HG03439 (cell line): ENCODE results near the gene CFAP90.

Experiments
- ATAC-seq: cut with Tn5 transposase; IDR thresholded peaks from one replicate; pipeline ENCODE4 v1.9.1; 2021; ENCODE audit warnings: mild to moderate bottlenecking, moderate library complexity; ENCODE audit not compliant: unreplicated experiment

The CFAP90 gene

DNA sequence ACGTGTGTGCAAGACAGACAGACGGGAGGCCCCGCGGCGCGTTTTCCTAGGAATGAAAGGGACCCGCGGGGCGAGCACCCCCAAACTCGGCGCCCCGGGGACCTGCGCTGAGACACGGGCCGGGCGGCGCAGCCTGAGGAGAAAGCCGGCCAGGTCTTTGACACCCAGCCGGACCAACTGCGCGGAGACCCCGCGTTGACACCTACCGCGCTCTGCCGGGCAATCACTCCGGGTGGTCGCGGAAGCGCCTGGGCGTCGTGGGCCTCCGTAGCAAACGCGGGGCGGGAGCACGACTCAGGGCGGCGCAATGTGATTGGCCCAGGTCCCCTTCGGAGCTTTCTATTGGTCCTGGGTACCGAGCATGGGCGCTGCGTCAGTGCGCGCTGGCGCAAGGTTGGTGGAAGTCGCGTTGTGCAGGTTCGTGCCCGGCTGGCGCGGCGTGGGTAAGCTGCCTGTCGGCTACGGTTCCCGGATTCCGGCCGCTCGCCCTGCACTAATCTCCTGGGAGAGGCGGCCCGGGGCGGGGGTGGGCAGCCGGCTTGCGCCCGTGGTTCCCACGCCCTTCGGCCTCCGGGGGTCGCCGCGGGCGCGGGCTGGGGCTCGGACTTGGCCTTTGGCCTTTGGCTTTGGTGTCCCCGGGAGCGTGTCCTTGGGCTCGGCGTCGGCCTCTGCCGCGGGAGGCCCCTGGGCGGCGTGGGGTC lies 18.0 kb upstream of the CFAP90 start, which contains the start of the genes FASTKD3 and MTRR:
TSS of gene FASTKD3 (minus strand) at position 259 of the 701 bp plus-strand sequence. CDS start 948 bp downstream, outside the sequence.
TSS of gene MTRR (plus strand) at position 376 of the 701 bp plus-strand sequence. CDS start 1,647 bp downstream, outside the sequence.
- ATAC-seq: peak; percentile 98

DNA sequence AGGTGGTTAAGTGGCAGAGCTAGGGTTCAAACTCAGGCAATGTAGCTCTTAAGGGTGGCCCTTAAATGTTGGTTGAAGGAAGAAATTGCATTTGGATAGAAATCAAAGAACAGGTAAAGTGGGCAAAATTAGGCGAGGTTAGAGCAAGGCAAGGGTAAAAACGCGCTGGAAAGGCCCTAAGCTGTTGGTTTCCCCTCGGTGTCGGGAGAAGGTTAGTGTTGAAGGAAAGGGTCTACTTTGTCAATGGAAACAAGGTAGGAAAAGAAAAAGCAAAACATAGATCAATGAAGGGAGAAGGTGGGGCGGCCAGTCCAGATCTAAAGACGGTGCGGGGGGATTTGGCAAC lies 17.5 kb upstream of the CFAP90 start:
- no peak for ATAC-seq

DNA sequence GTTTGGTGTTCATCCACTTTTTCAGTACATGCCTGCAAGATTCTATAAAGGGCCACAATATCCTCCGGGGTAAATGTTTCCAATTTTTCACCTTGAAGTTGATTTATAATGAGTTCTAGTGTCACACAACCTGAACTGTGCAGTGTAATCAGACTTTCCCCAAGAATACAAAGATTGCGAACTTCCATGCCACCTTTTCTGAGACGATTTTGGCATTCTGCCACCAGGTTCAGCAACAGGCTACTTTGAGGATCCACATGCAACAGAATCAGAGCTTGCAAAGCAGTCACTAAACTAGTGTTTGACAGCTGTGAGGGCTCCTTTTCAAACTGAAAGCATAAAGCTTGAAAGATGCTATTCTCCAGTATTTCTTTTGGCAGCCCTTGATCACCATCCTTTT lies 16.3 kb upstream of the CFAP90 start:
- no peak for ATAC-seq

DNA sequence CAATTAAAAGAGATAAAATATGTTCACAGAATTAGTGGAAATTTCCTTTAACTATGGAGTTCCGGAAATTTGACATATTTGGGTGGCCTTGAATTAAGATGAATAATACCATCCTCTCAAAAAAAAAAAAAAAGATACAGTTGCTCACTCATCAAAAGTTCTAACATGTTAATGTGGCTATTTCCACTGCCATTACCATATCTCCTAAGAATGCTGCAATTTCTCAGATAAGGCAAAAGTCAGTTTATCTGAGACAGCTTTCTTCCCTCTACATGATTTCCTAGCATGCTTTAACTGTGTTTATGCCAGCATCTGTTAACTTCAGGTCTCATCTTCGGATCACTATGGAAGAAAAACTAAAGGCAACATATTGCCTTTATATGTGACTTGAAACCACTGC lies 15.3 kb upstream of the CFAP90 start:
- no peak for ATAC-seq

DNA sequence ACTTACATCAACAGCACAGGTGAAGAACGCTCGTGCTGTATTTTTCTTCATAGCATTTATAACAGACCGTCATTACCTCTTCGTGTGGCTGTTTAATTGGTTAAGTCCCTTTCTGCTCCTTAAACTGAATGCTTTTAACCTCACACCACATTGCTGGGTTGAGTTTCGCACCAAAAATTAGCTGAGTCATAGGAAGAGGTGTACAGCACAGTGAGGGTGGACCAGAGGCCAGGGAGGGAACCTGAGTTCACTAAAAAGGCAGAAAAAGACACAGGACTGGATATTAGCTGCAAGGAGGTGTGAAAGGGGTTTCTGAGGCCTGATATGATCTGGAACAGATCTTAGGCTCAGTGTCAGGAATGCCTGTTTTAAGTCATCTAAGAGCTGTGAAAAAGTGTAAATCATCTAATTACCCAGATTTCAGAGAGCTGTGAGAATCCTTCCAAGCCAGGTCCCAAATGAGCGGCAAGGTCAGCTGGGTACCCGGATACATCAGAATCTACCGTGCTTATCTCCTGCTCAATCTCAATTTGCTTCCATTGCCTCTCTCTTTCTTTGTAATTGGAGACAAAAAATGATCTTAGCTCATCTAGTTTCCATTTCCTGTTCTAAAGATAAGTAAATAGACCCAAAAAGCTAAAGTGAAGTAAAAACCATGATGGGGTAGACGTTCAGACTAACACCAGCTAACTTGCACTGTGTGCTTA lies 7.1 kb upstream of the CFAP90 start:
- ATAC-seq: no peak

DNA sequence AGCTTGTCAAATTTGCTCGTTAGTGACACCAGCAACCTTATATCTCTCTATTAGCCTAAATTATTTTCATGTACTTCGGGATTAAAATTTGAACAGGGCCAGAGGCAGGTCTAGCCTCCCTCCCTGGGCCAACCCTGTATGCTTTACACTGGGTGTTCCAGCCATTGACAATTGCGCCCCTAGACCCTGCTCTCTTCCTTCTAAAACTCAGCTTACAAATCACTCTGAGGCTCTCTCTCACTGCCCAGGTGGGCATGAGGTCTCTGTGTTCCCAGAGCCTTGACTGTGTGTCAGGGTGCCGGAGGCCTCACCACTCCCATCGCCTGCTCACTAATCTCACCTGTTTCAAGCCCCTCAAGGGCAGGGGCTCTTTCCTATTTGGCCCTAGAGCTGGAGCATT lies 6.4 kb upstream of the CFAP90 start:
- no peak for ATAC-seq

DNA sequence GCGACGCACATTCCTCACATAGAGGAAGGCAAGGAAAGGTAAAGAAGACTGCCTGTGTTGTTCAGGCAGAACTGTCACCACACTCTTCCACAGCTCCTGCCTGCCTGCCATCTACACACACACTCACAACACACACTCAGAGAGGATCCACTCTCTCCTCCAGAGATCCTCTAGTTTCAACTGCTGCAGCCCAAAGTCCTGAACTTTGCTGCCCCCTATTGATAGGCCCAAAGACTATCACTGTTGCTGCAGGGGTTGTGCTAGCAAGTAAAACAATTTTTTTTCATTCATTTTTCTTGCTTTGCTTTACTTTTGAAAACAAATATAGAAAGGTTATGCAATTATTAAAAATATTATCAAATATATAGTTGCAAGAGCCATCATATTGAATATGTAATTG lies 5.9 kb upstream of the CFAP90 start:
- ATAC-seq: no peak

DNA sequence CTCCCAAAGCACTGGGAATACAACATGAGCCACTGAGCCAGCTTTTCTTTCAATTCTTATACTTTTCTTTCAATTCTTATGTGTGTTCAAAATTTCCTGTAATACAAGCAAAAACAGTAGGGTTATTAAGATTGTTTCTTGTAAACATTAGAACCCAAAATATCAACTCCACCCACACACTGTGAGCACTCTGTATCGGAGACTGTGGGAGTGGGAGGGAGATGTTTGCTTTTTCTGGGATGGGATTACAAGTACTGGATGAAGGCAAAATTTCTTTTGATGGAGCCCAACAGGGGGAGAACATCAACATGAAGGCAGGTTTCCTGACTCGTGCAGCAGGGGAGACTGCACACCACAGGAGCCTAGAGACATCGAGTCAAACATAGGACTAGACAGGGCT lies 4.7 kb upstream of the CFAP90 start:
- no peak for ATAC-seq

DNA sequence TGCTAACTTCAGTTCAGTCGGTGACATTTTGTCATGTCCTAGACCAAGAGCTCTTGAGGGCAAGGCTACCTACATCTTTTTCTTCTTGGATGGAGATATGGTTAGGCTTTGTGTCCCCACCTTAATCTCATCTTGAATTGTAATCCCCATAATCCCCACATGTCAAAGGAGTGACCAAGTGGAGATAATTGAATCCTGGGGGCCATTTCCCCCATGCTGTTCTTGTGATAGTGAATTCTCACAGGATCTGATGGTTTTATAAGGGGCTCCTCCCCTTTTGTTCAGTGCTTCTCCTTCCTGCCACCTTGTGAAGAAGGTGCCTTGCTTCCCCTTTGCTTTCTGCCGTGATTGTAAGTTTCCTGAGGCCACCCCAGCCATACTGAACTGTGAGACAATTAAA lies 2.1 kb upstream of the CFAP90 start:
- no peak for ATAC-seq

DNA sequence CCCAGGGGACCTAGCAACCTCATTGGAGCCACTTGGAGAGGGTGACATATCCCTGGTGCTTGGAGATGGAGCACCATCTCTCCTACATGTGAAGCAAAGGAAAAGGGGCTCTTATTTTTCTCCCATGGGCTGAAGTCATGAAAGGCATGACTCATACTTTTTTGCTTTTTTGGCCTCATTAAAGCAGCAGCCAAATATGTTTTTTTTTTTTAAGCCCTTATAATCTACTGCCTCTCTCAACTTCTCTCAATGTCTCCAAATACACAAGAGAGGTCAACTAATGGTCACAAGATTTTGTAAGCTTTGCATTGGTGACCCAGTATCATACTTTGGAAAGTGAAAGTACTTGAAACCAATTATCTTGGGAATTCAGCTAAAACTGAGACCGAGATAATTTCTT lies 1.6 kb upstream of the CFAP90 start:
- no peak for ATAC-seq

DNA sequence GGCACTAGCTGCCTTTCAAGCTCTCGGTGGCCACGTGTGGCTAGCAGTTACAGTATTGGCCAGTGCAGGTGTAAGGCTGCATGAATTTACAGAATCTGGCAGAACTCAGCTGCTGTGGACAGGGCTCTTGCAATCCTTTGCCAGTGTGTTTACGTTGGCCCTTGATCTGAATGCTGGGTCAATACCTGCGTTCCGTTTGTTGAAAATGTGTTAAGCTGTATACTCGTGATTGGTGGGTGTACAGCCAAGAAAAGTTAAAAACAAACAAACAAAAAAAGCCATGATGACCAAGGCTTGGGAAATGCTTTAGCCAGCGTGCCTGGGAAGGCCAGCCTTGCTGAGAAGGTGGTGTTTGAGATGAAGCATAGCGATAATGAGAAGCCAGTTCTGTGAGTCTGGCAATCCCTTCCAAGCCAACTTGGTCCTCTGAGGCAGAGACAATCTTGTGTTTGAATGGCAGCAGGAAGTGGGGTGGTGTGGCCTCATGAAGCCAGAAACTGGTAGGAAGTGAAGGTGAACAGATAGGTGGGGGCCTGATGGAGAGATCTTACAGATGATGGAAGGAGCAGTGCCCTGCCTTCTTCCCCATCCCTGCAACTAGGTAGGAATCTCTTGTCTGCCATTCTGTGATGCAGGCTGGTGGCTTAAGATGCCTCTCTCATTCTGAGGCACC lies 820 bp upstream of the CFAP90 start:
- ATAC-seq: no peak

DNA sequence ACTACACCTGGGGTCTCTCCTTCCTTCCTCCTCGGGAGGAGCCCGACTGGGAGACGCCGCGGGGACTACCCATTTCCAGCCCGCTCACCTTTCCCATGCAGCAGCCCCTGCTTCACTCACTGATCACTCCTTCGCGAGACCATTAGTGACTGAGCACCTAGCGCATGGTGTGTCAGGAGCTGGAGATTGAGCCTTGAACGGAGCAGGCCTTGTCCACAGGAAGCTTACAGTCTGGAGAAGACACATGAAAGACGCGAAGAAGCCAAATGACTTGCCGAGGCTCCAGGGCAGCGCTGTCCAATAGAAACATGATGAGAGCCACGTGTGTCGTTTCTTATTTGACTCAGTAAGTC lies 283 bp upstream of the CFAP90 start:
- ATAC-seq: no peak

DNA sequence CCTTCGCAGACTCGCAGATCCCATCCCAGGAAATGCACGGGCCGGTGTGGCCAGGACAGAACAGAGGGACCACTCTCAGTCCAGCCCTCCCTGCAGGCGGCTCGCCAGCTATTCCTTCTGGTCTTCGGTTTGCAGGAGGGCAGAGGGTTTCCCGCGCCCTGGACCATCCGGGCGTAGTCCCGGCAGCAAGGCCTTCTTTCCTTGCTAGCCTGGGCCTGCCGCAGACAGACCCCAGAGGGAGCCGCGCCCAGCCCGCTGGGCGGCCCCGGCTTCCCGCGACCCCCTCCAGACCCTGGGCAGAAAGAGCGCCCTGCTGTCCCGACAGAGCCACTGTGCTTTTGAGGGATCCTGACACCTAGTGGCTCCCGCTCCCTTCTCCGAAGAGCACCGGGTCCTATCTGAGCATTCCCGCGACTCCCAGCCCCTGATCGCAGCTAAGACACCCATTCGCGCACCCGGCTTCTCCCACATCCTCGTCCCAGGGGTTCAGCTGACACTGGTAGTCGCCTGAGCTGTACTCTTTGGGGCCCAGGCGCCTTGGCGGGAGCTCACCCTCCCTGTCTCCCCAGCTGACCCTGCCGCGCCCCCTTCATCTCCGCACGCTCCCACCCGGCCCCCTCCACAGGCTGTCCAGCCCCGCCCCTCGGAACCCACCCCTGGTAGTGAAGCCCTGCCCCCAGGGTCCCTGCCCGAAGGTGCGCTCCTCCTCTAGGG lies 1.1 kb downstream of the CFAP90 start:
- no peak for ATAC-seq

DNA sequence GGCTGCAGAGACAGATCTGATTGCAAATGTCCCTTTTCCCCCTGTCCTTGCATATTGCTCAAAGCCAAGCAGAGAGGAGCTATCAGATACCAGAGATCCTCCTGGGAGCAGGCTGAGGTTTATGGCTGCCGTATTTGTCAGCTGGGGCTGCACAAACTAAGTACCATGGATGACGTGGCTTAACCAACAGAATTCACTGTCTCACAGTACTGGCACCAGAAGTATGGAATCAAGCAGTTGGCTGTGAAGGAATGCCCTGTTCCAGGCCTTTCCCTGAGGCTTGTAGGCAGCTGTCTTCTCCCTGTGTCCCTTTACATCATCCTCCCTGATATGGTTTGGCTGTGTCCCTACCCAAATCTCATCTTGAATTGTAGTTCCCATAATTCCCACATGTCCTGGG lies 2.6 kb downstream of the CFAP90 start:
- ATAC-seq: no peak

DNA sequence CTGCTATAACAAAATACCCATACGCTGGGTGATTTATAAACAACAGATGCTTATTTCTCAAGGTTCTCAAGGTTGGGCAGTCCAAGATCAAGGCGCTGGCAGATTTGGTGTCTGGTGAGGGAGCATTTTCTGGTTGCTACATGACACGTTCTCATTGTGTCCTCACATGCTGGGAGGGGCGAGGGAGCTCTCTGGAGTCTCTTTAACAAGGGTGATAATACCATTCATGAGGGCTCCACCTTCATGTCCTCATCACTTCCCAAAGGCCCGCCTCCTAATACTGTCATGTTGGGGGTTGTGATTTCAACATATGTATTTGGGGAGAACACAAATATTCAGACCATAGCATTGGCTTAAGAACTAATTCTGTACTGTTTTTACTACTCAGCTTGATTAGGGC lies 4.6 kb downstream of the CFAP90 start:
- no peak for ATAC-seq

DNA sequence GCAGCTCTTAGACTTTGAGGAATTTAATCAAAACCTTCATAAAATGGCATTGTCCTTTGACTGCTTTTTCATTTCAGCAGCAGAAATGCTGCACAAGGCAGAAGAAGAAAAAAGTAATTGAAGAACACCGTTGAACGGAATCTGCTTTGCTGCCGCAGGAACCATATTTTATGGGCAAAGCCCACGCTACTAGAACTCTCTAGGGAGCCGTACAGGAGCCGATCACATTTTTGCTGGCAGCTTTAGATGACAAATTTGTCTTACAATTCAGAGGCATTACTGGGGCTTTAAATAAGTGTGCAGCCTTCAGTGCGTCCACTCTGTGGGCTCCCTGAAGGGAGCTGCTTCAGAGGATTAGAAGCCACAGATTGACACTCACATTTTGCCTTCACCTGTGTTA lies 5.4 kb downstream of the CFAP90 start:
- ATAC-seq: no peak

DNA sequence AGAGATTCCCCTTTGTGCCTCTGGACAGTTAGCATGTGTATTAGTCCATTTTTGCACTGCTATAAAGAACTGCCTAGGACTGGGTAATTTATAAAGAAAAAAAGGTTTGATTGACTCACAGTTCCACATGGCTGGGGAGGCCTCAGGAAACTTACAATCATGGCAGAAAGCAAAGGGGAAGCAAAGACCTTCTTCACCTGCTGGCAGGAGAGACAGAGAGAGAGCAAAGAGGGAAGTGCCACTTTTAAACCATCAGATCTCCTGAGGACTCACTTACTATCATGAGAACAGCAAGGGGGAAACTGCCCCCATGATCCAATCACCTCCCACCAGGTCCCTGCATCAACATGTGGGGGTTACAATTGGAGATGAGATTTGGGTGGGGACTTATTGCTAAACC lies 6.0 kb downstream of the CFAP90 start:
- no peak for ATAC-seq

DNA sequence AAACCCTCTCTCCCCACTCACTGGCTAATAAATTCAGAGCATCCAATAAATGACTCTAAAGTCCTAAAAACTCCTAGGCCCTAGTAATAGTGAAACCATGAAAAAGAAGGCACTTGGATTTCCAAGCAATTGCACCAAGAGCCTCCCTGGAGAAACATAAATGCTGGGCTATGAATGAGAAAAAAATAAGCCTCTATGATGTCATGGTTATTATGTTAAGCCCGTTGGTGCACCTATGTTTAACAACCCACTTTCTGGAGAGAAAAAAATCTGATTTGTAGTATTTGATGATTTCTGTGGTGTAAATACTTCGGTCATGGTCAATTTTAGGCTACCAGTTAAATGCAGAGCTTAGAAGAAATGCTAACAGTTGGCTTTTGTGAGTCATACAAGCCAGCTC lies 8.4 kb downstream of the CFAP90 start:
- no peak for ATAC-seq

DNA sequence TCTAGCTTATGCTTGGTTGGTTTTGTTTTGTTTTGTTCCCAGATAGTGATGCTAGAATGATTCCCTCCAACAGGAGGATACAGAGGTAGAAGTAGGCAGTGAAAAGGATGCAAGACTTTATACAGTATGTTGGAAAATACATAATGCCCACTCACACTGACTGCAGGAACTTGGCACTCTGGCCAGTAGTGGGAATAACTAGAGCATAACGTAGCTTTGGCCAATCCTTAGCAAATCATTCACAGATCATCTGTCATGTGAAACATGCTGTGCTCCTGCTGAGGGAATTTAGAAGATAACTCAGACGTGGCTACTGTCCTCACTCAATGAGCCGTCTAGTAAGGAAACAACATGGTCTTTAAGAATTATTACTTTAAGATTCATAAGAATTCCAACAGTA lies 13.5 kb downstream of the CFAP90 start:
- ATAC-seq: no peak

DNA sequence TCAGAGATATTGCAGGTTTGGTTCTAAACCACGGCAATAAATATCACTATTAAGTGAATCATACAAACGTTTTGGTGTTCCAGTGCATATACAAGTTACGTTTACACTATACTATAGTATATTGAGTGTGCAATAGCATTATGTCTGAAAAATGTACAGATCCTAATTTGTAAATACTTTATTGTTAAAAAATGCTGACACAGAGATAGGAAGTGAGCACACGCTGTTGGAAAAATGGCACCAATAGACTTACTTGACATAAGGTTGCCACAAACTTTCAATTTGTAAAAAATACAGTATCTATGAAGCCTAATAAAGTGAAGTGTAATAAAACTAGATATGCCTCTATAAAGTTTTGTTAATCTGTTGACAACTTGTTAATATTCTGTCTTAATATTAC lies 16.0 kb downstream of the CFAP90 start:
- ATAC-seq: no peak

DNA sequence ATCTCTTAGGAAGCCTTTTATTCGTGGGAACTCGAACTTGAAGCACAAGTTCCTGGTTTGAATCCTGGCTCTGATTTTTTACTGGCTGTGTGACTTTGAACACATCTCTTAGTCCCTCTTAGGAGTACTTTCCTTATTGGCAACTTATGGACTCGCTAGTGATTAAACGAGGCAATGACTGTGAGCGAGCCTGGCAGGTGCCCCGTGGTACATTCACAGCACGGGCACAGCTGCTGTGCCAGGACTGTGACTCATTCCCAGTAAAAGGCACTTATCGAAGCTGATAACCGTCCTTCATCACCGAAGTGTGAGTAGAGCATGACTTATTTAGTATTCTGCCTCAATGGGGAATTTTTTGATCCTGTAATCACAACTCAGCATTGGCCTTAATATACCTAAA lies 22.7 kb downstream of the CFAP90 start:
- ATAC-seq: no peak

DNA sequence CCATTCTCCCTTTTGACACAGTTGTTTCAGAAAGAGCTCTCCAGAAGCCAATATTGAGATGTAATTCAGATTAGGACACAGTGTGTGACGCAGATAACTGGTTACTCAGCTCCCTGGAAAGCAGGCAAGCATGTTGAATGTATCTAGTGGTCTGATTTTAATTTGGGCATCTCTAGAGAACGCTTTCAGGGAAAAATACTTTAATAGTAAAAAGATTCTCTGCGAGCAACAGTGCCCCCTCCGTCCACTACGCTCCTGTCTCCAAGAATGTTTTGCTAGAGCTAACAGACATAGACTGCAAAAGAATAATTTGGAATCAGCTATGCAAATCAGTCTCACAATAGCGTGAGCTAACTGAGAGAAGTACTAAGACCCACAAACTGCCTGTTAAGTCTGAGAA lies 23.3 kb downstream of the CFAP90 start:
- no peak for ATAC-seq
